ENCODE results near the gene PEA15. TPM values are rescaled to one million over a fixed set of nuclear protein-coding genes. Genes with fewer than 3 reads are reported as not detected.

Gene PEA15
- total and polyA plus RNA-seq, 9 of the 15 experiments (the other 6 are each of a cell fraction or from before 2014, with no cell fraction given): 8.2 to 175 (median 35.4) TPM

DNA sequence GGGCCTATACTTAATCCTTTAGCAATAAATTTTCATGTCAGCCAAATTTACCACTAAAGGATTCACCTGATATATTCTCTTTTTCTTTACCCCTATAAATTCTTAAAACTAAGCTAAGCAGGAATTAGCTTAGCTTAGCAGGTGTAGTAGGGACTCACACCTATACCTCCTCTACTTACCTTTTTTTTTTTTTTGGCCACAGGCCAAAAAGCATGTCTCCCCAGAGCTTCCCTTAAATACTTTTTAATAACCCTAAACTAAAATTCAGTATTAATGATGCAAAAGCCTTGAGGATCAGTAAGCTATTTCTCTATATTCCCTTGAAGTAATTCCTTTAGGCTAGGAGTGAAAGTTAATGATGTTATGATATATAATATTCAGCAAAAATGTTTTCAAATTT lies 23.2 kb downstream of the PEA15 start:
- ChIA-PET POLR2A (interaction anchor here (0.8 kb wide), 1 partner anchor 21 kb away, joined by 3 read pairs; no protein-coding TSS in a partner anchor), CTCF (ENCODE audit: low intra/inter-chr PET ratio) (no interaction called here)
- H3K4me2 ChIP-seq (ENCODE audit: insufficient read depth, low read length): no peak overlapping the region
- H3K79me2 ChIP-seq (ENCODE audit: control insufficient read depth, insufficient read depth, low read length): no peaks in the 10 kb centered on the region
- H3K36me3 ChIP-seq (ENCODE audit: control insufficient read depth, insufficient read depth, low read length): peaks cover 94% of the 10 kb centered on the region
- H4K20me1 ChIP-seq (replicated peaks; ENCODE audit: control insufficient read depth, insufficient read depth, low read length): no peaks in the 10 kb centered on the region
- H3K4me1 ChIP-seq (replicated peaks in 1 of 2; ENCODE audit: control insufficient read depth in 2 of 2, insufficient read depth in 2 of 2, low read length in 2 of 2): no peaks in the 10 kb centered on the region
- H3K9me3 ChIP-seq (replicated peaks; ENCODE audit: control insufficient read depth, insufficient read depth, low read depth, low read length): no peaks in the 10 kb centered on the region
- no peak overlapping the region for H3K4me3 ChIP-seq
- H2AFZ ChIP-seq (ENCODE audit: low read depth, low read length): no peak overlapping the region
- no peak for FAIRE-seq
- H3K9me1 ChIP-seq (ENCODE audit: control insufficient read depth, insufficient read depth, low read length): no peaks in the 10 kb centered on the region
- H3K27me3 ChIP-seq (ENCODE audit: control insufficient read depth in 2 of 2, insufficient read depth in 2 of 2, low read length in 2 of 2): no peaks in the 10 kb centered on the region
- DNase-seq (ENCODE audit: extremely low read depth in 1 of 4, low spot score in 3 of 4): no peak
- intact Hi-C loops (cut with micrococcal nuclease): no loop called here
- no TSS peak for BruUV-seq (replicated peaks)
- no peak for ATAC-seq
- in situ Hi-C loops (cut with MboI): no loop called here
- no peak overlapping the region for H3K9ac ChIP-seq (ENCODE audit: insufficient read depth in 1 of 2, low read depth in 2 of 2, low read length in 2 of 2)
- no peak overlapping the region for H3K27ac ChIP-seq (ENCODE audit: extremely low read depth, low read depth, low read length)
- TF ChIP-seq FOXJ2 (tag; IDR thresholded peaks at IDR 0.05) (no peak), SIX5 (IDR thresholded peaks at IDR 0.05; ENCODE audit: borderline replicate concordance in 1 of 2, insufficient read depth in 1 of 2, low read depth in 1 of 2, low read length in 2 of 2) (no peak), ZNF583 (CRISPR knock-in tag; IDR thresholded peaks at IDR 0.05) (no peak), DMBX1 (CRISPR knock-in tag; IDR thresholded peaks at IDR 0.05; ENCODE audit: borderline replicate concordance) (no peak), LARP7 (IDR thresholded peaks at IDR 0.05) (no peak), NFIX (CRISPR knock-in tag; IDR thresholded peaks at IDR 0.05; ENCODE audit: low read depth) (peak; percentile 63; the same call in 1 of the 2 replicates), CHCHD3 (CRISPR knock-in tag; IDR thresholded peaks at IDR 0.05) (no peak), ZNF316 (IDR thresholded peaks at IDR 0.05) (no peak), NFIC (IDR thresholded peaks at IDR 0.05) (peak; percentile 86), PRMT5 (CRISPR knock-in tag; IDR thresholded peaks at IDR 0.05) (no peak)
- TF ChIP-seq, protein P1, sequence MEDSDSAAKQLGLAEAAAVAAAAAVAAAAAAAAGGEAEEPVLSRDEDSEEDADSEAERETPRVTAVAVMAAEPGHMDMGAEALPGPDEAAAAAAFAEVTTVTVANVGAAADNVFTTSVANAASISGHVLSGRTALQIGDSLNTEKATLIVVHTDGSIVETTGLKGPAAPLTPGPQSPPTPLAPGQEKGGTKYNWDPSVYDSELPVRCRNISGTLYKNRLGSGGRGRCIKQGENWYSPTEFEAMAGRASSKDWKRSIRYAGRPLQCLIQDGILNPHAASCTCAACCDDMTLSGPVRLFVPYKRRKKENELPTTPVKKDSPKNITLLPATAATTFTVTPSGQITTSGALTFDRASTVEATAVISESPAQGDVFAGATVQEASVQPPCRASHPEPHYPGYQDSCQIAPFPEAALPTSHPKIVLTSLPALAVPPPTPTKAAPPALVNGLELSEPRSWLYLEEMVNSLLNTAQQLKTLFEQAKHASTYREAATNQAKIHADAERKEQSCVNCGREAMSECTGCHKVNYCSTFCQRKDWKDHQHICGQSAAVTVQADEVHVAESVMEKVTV (CRISPR knock-in tag; IDR thresholded peaks at IDR 0.05): no peak
- TF ChIP-seq, protein P2, sequence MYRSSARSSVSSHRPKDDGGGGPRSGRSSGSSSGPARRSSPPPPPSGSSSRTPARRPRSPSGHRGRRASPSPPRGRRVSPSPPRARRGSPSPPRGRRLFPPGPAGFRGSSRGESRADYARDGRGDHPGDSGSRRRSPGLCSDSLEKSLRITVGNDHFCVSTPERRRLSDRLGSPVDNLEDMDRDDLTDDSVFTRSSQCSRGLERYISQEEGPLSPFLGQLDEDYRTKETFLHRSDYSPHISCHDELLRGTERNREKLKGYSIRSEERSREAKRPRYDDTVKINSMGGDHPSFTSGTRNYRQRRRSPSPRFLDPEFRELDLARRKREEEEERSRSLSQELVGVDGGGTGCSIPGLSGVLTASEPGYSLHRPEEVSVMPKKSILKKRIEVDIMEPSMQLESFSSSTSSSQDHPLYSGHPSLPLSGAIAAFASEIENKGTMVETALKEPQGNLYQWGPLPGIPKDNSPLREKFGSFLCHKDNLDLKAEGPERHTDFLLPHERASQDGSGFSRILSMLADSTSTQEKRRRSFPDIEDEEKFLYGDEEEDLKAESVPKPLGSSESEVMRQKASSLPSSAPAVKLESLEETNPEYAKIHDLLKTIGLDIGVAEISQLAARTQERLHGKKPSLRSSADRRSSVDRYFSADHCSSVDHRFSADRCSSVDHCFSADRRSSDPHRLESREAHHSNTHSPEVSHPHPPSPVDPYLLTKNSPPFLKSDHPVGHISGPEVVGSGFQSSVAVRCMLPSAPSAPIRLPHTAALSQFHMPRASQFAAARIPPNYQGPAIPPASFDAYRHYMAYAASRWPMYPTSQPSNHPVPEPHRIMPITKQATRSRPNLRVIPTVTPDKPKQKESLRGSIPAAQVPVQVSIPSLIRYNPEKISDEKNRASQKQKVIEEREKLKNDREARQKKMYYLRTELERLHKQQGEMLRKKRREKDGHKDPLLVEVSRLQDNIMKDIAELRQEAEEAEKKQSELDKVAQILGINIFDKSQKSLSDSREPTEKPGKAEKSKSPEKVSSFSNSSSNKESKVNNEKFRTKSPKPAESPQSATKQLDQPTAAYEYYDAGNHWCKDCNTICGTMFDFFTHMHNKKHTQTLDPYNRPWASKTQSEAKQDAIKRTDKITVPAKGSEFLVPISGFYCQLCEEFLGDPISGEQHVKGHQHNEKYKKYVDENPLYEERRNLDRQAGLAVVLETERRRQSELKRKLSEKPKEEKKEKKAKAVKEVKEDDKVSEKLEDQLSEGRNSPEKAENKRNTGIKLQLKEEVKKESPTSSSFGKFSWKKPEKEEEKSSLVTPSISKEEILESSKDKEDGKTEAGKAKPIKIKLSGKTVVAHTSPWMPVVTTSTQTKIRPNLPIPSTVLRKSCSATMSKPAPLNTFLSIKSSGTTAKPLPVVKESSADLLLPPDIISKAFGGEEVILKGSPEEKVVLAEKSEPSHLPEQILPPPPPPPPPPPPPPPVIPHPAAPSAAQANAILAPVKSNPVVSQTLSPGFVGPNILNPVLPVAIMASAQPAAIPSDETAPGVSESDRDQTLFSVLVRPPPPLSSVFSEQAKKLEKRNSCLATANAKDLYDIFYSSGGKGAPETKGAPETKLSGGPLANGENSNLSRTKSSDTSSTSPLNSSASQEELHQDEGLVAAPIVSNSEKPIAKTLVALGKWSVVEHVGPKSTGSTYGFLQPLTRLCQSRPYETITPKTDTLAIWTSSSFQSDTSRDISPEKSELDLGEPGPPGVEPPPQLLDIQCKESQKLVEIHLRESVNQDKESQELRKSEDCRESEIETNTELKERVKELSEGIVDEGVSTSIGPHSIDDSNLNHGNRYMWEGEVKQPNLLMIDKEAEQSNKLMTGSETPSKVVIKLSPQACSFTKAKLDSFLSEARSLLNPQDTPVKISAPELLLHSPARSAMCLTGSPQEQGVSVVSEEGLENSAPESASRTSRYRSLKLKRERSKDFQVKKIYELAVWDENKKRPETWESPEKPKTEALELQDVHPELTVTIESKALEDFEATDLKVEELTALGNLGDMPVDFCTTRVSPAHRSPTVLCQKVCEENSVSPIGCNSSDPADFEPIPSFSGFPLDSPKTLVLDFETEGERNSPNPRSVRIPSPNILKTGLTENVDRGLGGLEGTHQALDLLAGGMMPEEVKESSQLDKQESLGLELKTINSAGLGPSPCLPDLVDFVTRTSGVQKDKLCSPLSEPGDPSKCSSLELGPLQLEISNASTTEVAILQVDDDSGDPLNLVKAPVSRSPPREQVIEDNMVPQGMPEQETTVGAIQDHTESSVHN (IDR thresholded peaks at IDR 0.05; ENCODE audit: borderline replicate concordance in 1 of 2, low read depth in 1 of 2): no peak
- TF ChIP-seq, protein P3, sequence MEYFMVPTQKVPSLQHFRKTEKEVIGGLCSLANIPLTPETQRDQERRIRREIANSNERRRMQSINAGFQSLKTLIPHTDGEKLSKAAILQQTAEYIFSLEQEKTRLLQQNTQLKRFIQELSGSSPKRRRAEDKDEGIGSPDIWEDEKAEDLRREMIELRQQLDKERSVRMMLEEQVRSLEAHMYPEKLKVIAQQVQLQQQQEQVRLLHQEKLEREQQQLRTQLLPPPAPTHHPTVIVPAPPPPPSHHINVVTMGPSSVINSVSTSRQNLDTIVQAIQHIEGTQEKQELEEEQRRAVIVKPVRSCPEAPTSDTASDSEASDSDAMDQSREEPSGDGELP (CRISPR knock-in tag; IDR thresholded peaks at IDR 0.05; ENCODE audit: borderline replicate concordance): no peak
